Fibroblast of lung (primary cell): Measurements from ENCODE around the gene CHMP4B. TPM values are rescaled to one million over a fixed set of nuclear protein-coding genes. Genes with fewer than 3 reads are reported as not detected.
A peak's percentile ranks its signal among the peaks of the same experiment; 100 is the strongest.

Source experiments
- DNase-seq, 2 donors: peaks; one replicate each; pipeline versions ENCODE4 v3.0.0 to v3.0.0-alpha.2; 2010; ENCODE audit warnings: low read depth in 2 of 2
- H2AFZ ChIP-seq: 2 replicates; pipeline ENCODE4 v1.5.1; 2012; ENCODE audit warnings: low read length, control low read depth, inconsistent platforms
- H3K27ac ChIP-seq: 2 replicates; pipeline ENCODE4 v1.5.1; 2011; ENCODE audit warnings: low read length, control low read depth; ENCODE audit not compliant: insufficient read depth
- H3K27me3 ChIP-seq: 2 replicates; pipeline ENCODE4 v1.5.1; 2011; ENCODE audit warnings: mild to moderate bottlenecking, low read length; ENCODE audit not compliant: control insufficient read depth, insufficient read depth
- H3K36me3 ChIP-seq: 2 replicates; pipeline ENCODE4 v1.5.1; 2011; ENCODE audit warnings: low read length; ENCODE audit not compliant: control insufficient read depth, insufficient read depth
- H3K4me1 ChIP-seq: 2 replicates; pipeline ENCODE4 v1.5.1; 2011; ENCODE audit warnings: low read length; ENCODE audit not compliant: control insufficient read depth, insufficient read depth; ENCODE audit errors: extremely low read depth
- H3K4me2 ChIP-seq: 2 replicates; pipeline ENCODE4 v1.5.1; 2011; ENCODE audit warnings: low read length, control low read depth; ENCODE audit not compliant: insufficient read depth; ENCODE audit errors: extremely low read depth
- H3K4me3 ChIP-seq, 4 experiments: fragments of 200-600 bp in 1 of 4; sonication (generic) in 1 of 4; replicated peaks in 1 of 4; 2 replicates each; pipeline ENCODE4 v1.5.1; 2011 to 2016; ENCODE audit warnings: low read length in 4 of 4, low read depth in 3 of 4, mild to moderate bottlenecking in 3 of 4, control low read depth in 2 of 4, inconsistent platforms in 1 of 4, mixed read lengths in 1 of 4; ENCODE audit not compliant: insufficient read depth in 1 of 4; ENCODE audit errors: control extremely low read depth in 1 of 4
- H3K79me2 ChIP-seq: 2 replicates; pipeline ENCODE4 v1.5.1; 2012; ENCODE audit warnings: mild to moderate bottlenecking, low read length, inconsistent platforms; ENCODE audit not compliant: control insufficient read depth, insufficient read depth
- H3K9ac ChIP-seq: 2 replicates; pipeline ENCODE4 v1.5.1; 2011; ENCODE audit warnings: mild to moderate bottlenecking, low read length, control low read depth; ENCODE audit not compliant: insufficient read depth
- H3K9me3 ChIP-seq: 2 replicates; pipeline ENCODE4 v1.5.1; 2012; ENCODE audit warnings: low read depth, low read length; ENCODE audit not compliant: control insufficient read depth, insufficient read depth
- H4K20me1 ChIP-seq: 2 replicates; pipeline ENCODE4 v1.5.1; 2011; ENCODE audit warnings: low read length; ENCODE audit not compliant: control insufficient read depth, insufficient read depth; ENCODE audit errors: extremely low read depth
- EZH2 ChIP-seq: IDR thresholded peaks from 2 replicates; pipeline ENCODE4 v1.5.1; 2012; ENCODE audit warnings: low read length, control low read depth, mild to moderate bottlenecking; ENCODE audit errors: missing control alignments
- polyA plus RNA-seq, 2 donors: library from polyadenylated mRNA; depleted of rRNA in 1 of 2; stranded (reverse) in 1 of 2; unstranded in 1 of 2; fragments of >200 nt; gene quantifications; 2 replicates each; pipeline ENCODE4 v1.2.1, GENCODE V29; 2011 to 2012; ENCODE audit warnings: missing spikeins in 1 of 2
- total RNA-seq: library from RNA; depleted of rRNA; stranded (reverse); fragments of >200 nt; gene quantifications from 2 replicates; pipeline ENCODE4 v1.2.1, GENCODE V29; 2014
- TF ChIP-seq, protein P1 (sequence below), 2 donors: IDR thresholded peaks in 1 of 2; conservative IDR thresholded peaks in 1 of 2; 1 replicate in 1 of 2; 2 replicates in 1 of 2; pipeline ENCODE4 v1.5.1; 2011 to 2012; ENCODE audit warnings: low read length in 2 of 2, control low read depth in 1 of 2, inconsistent platforms in 1 of 2, low read depth in 1 of 2, mild to moderate bottlenecking in 1 of 2

CHMP4B gene
- total and polyA plus RNA-seq, 2 donors (not counting 1 experiment from before 2014, with no cell fraction given) = 26.3 to 83.2 TPM

DNA sequence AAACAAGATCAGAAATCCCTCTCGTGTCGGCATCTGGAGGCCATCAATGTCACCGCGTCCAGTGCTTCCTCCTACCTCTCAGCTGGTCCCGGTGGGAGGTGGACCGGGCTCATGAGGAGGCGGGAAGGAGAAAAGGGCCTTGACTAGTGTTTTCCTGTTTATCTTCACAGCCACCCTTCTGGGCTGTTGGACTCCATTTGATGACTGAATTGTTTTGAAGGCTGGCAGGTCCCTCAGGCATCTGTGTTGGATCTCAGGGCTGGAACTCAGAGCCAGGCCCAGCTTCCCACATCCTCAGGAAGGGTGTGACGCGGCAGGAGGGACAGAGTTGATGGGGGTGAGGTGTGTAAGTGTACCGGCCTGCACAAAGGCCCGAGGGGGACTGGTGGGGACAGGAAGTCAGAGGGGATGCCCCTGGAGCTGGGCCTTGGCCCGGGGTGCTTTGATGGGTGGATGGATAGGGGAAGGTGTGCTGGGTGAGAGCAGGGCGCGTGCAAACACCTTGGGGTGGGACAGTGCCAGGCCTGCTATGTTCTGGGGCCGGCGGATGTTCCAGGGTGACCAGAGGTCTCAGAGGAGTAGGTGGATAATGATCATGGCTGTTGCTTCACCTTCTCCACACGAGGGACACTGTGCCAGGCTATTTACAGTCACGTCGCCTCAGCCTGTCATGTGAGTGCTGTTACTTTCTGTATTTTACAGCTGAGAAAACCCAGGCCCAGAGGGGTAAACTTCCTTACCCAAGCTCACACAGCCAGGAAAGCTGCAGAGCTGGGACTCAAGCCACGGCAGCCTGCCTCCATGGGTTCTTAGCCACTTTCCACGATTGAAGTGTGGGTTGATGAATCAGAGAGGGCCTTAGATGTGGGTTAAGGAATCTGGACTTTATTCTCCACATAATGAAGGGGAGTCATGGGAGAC, 17.9 kb upstream of the CHMP4B start:
- H3K9me3 ChIP-seq = no peaks in the 10 kb centered on the region
- no peak overlapping the region for H2AFZ ChIP-seq
- H3K9ac ChIP-seq = no peak overlapping the region
- H3K4me1 ChIP-seq = peaks cover 7% of the 10 kb centered on the region
- H3K4me3 ChIP-seq = no peak overlapping the region
- peak in 1 of 2 donors; percentile 77 for DNase-seq
- TF ChIP-seq, protein P1, sequence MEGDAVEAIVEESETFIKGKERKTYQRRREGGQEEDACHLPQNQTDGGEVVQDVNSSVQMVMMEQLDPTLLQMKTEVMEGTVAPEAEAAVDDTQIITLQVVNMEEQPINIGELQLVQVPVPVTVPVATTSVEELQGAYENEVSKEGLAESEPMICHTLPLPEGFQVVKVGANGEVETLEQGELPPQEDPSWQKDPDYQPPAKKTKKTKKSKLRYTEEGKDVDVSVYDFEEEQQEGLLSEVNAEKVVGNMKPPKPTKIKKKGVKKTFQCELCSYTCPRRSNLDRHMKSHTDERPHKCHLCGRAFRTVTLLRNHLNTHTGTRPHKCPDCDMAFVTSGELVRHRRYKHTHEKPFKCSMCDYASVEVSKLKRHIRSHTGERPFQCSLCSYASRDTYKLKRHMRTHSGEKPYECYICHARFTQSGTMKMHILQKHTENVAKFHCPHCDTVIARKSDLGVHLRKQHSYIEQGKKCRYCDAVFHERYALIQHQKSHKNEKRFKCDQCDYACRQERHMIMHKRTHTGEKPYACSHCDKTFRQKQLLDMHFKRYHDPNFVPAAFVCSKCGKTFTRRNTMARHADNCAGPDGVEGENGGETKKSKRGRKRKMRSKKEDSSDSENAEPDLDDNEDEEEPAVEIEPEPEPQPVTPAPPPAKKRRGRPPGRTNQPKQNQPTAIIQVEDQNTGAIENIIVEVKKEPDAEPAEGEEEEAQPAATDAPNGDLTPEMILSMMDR (conservative IDR thresholded peaks at IDR 0.05 in 1 of 2, IDR thresholded peaks at IDR 0.05 in 1 of 2; ENCODE audit: low read depth in 1 of 2, low read length in 2 of 2) = no peak
- no peak for TF ChIP-seq EZH2
- no peaks in the 10 kb centered on the region for H3K79me2 ChIP-seq
- H3K27me3 ChIP-seq = no peaks in the 10 kb centered on the region
- no peaks in the 10 kb centered on the region for H4K20me1 ChIP-seq
- H3K4me2 ChIP-seq = no peak overlapping the region
- peaks cover 3% of the 10 kb centered on the region for H3K36me3 ChIP-seq
- no peak overlapping the region for H3K27ac ChIP-seq

DNA sequence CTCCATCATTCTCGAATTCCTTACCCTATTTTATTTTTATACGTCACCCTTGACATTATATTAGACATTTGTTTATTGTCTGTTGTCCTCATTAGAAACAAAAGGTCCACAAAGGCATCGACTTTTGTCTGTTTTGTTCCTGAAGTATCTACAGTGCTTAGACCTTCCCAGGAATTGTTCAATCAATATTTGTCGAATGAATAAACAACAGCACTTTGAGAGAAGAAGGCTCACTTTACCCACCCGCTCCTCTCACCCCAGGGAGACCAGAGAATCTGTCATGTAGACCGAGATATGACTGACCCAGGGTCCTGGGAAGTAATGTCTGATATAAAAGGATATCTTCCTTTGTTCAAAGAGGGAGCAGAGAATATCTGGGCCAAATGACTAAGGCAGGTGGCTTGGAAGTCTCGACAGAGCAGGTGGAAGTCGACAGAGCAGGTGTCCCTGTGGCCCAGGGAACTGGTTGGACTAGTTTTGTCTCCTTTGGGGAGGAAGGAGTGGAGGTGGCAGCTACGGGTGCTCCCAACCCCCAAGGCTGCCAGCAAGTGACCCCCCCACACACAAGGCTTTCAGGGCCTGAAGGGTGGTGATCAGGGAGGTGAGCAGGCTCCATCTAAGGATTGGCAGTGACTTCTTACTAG, 14.8 kb upstream of the CHMP4B start:
- H2AFZ ChIP-seq = no peak overlapping the region
- no peak overlapping the region for H3K4me2 ChIP-seq
- H3K9ac ChIP-seq = no peak overlapping the region
- no peaks in the 10 kb centered on the region for H3K27me3 ChIP-seq
- no peaks in the 10 kb centered on the region for H3K79me2 ChIP-seq
- TF ChIP-seq EZH2 = no peak
- TF ChIP-seq, protein P1 (conservative IDR thresholded peaks at IDR 0.05 in 1 of 2, IDR thresholded peaks at IDR 0.05 in 1 of 2; ENCODE audit: low read depth in 1 of 2, low read length in 2 of 2) = no peak
- H3K9me3 ChIP-seq = no peaks in the 10 kb centered on the region
- H3K4me3 ChIP-seq = no peak overlapping the region
- H3K36me3 ChIP-seq = no peaks in the 10 kb centered on the region
- no peaks in the 10 kb centered on the region for H4K20me1 ChIP-seq
- H3K4me1 ChIP-seq = no peaks in the 10 kb centered on the region
- no peak for DNase-seq
- no peak overlapping the region for H3K27ac ChIP-seq

DNA sequence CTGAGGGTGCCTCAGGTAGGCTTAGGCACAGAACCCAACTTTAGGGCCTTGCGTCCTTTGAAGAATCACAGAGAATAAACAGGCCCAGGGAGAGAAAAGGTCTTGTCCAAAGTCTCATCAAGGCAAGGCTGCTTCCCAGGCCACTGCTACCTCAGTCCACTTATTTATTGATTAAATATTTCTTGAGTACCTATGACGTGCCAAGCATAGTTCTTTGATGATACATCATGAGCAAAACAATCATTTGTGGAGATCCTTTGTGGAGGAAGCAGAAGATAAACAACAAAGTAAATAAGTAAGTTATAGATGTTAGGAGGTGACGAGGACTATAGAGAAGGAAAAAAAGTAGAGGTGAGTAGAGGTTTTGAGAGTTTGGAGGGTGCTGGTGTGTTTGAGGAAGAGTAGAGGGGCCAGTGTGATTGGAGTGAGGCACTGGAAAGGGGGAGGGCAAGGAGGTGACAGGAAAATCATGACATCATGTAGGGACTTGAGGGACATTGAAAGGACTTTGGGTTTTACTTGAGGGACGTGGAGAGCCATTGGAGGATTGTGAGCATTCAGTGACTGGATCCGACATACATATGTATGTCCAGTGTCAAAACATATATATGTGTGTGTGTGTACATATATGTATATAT, 14.1 kb upstream of the CHMP4B start:
- no peaks in the 10 kb centered on the region for H3K36me3 ChIP-seq
- no peak overlapping the region for H2AFZ ChIP-seq
- H4K20me1 ChIP-seq = no peaks in the 10 kb centered on the region
- no peak overlapping the region for H3K4me3 ChIP-seq
- no peaks in the 10 kb centered on the region for H3K27me3 ChIP-seq
- DNase-seq = no peak
- no peaks in the 10 kb centered on the region for H3K9me3 ChIP-seq
- H3K4me1 ChIP-seq = no peaks in the 10 kb centered on the region
- no peak overlapping the region for H3K9ac ChIP-seq
- H3K27ac ChIP-seq = no peak overlapping the region
- TF ChIP-seq, protein P1 (conservative IDR thresholded peaks at IDR 0.05 in 1 of 2, IDR thresholded peaks at IDR 0.05 in 1 of 2; ENCODE audit: low read depth in 1 of 2, low read length in 2 of 2) = no peak
- TF ChIP-seq EZH2 = no peak
- H3K79me2 ChIP-seq = no peaks in the 10 kb centered on the region
- no peak overlapping the region for H3K4me2 ChIP-seq
